ENCODE results near the gene PHLDA2.

The PHLDA2 gene

GRCh38 chr11:2928605-2929530 lies at the start of gene PHLDA2:
Gene PHLDA2 (minus strand): TSS chr11:2929420. CDS start chr11:2929364, 56 bp downstream.
- Histone ChIP-seq H3K4me3 (ENCODE audit: low read depth, low read length) (peak within 1 kb of the TSS; percentile 84), H3K9ac (ENCODE audit: low read length) (peak within 1 kb of the TSS; percentile 81), H3K27me3 (ENCODE audit: control insufficient read depth, insufficient read depth, low read length) (peaks cover 32% of the 10 kb centered on the region), H3K4me1 (ENCODE audit: control insufficient read depth, insufficient read depth, low read length) (peaks cover 29% of the 10 kb centered on the region), H3K9me3 (ENCODE audit: control insufficient read depth, insufficient read depth, low read depth, low read length) (no peaks in the 10 kb centered on the region), H3K36me3 (ENCODE audit: control insufficient read depth, insufficient read depth, low read length) (no peaks in the 10 kb centered on the region), H3K27ac (ENCODE audit: low read depth, low read length) (peak within 1 kb of the TSS; percentile 42; the same call in 1 of the 2 replicates)

GRCh38 chr11:2977113-2977512 lies 47.9 kb upstream of the PHLDA2 start:
- Histone ChIP-seq H3K4me3 (ENCODE audit: low read depth, low read length) (no peak overlapping the region), H3K4me1 (ENCODE audit: control insufficient read depth, insufficient read depth, low read length) (peaks cover 4% of the 10 kb centered on the region), H3K27ac (ENCODE audit: low read depth, low read length) (no peak overlapping the region), H3K36me3 (ENCODE audit: control insufficient read depth, insufficient read depth, low read length) (peaks cover 84% of the 10 kb centered on the region), H3K9me3 (ENCODE audit: control insufficient read depth, insufficient read depth, low read depth, low read length) (no peaks in the 10 kb centered on the region), H3K27me3 (ENCODE audit: control insufficient read depth, insufficient read depth, low read length) (no peaks in the 10 kb centered on the region), H3K9ac (ENCODE audit: low read length) (no peak overlapping the region)

GRCh38 chr11:2976294-2977063 lies 47.3 kb upstream of the PHLDA2 start:
- no peak overlapping the region for H3K4me3 ChIP-seq (ENCODE audit: low read depth, low read length)
- no peaks in the 10 kb centered on the region for H3K27me3 ChIP-seq (ENCODE audit: control insufficient read depth, insufficient read depth, low read length)
- H3K9ac ChIP-seq (ENCODE audit: low read length), result no peak overlapping the region
- no peaks in the 10 kb centered on the region for H3K9me3 ChIP-seq (ENCODE audit: control insufficient read depth, insufficient read depth, low read depth, low read length)
- no peaks in the 10 kb centered on the region for H3K4me1 ChIP-seq (ENCODE audit: control insufficient read depth, insufficient read depth, low read length)
- no peak overlapping the region for H3K27ac ChIP-seq (ENCODE audit: low read depth, low read length)
- H3K36me3 ChIP-seq (ENCODE audit: control insufficient read depth, insufficient read depth, low read length), result peaks cover 88% of the 10 kb centered on the region

- Histone ChIP-seq H3K4me1 (ENCODE audit: control insufficient read depth, insufficient read depth, low read length) (no peaks in the 10 kb centered on the region), H3K27ac (ENCODE audit: low read depth, low read length) (no peak overlapping the region), H3K9me3 (ENCODE audit: control insufficient read depth, insufficient read depth, low read depth, low read length) (no peaks in the 10 kb centered on the region), H3K4me3 (ENCODE audit: low read depth, low read length) (no peak overlapping the region), H3K27me3 (ENCODE audit: control insufficient read depth, insufficient read depth, low read length) (no peaks in the 10 kb centered on the region), H3K9ac (ENCODE audit: low read length) (no peak overlapping the region), H3K36me3 (ENCODE audit: control insufficient read depth, insufficient read depth, low read length) (peaks cover 96% of the 10 kb centered on the region)
Measured at GRCh38 chr11:2975594-2975993, 46.4 kb upstream of the PHLDA2 start.

GRCh38 chr11:2974272-2974671 lies 45.1 kb upstream of the PHLDA2 start:
- no peaks in the 10 kb centered on the region for H3K4me1 ChIP-seq (ENCODE audit: control insufficient read depth, insufficient read depth, low read length)
- H3K27ac ChIP-seq (ENCODE audit: low read depth, low read length), result no peak overlapping the region
- no peaks in the 10 kb centered on the region for H3K9me3 ChIP-seq (ENCODE audit: control insufficient read depth, insufficient read depth, low read depth, low read length)
- no peaks in the 10 kb centered on the region for H3K27me3 ChIP-seq (ENCODE audit: control insufficient read depth, insufficient read depth, low read length)
- H3K36me3 ChIP-seq (ENCODE audit: control insufficient read depth, insufficient read depth, low read length), result peaks cover 99% of the 10 kb centered on the region
- no peak overlapping the region for H3K4me3 ChIP-seq (ENCODE audit: low read depth, low read length)
- no peak overlapping the region for H3K9ac ChIP-seq (ENCODE audit: low read length)

GRCh38 chr11:2968341-2968900 lies 39.2 kb upstream of the PHLDA2 start:
- H3K27me3 ChIP-seq (ENCODE audit: control insufficient read depth, insufficient read depth, low read length), result no peaks in the 10 kb centered on the region
- H3K27ac ChIP-seq (ENCODE audit: low read depth, low read length), result no peak overlapping the region
- H3K4me1 ChIP-seq (ENCODE audit: control insufficient read depth, insufficient read depth, low read length), result no peaks in the 10 kb centered on the region
- no peaks in the 10 kb centered on the region for H3K9me3 ChIP-seq (ENCODE audit: control insufficient read depth, insufficient read depth, low read depth, low read length)
- no peak overlapping the region for H3K9ac ChIP-seq (ENCODE audit: low read length)
- peaks cover 97% of the 10 kb centered on the region for H3K36me3 ChIP-seq (ENCODE audit: control insufficient read depth, insufficient read depth, low read length)
- no peak overlapping the region for H3K4me3 ChIP-seq (ENCODE audit: low read depth, low read length)

- H3K27me3 ChIP-seq (ENCODE audit: control insufficient read depth, insufficient read depth, low read length), result no peaks in the 10 kb centered on the region
- H3K4me1 ChIP-seq (ENCODE audit: control insufficient read depth, insufficient read depth, low read length), result peaks cover 16% of the 10 kb centered on the region
- no peak overlapping the region for H3K4me3 ChIP-seq (ENCODE audit: low read depth, low read length)
- peaks cover 88% of the 10 kb centered on the region for H3K36me3 ChIP-seq (ENCODE audit: control insufficient read depth, insufficient read depth, low read length)
- no peaks in the 10 kb centered on the region for H3K9me3 ChIP-seq (ENCODE audit: control insufficient read depth, insufficient read depth, low read depth, low read length)
- H3K27ac ChIP-seq (ENCODE audit: low read depth, low read length), result no peak overlapping the region
- H3K9ac ChIP-seq (ENCODE audit: low read length), result no peak overlapping the region
Measured at GRCh38 chr11:2964782-2965181, 35.6 kb upstream of the PHLDA2 start.

GRCh38 chr11:2963761-2964160 lies 34.5 kb upstream of the PHLDA2 start:
- Histone ChIP-seq H3K27me3 (ENCODE audit: control insufficient read depth, insufficient read depth, low read length) (no peaks in the 10 kb centered on the region), H3K36me3 (ENCODE audit: control insufficient read depth, insufficient read depth, low read length) (peaks cover 88% of the 10 kb centered on the region), H3K4me3 (ENCODE audit: low read depth, low read length) (no peak overlapping the region), H3K9me3 (ENCODE audit: control insufficient read depth, insufficient read depth, low read depth, low read length) (no peaks in the 10 kb centered on the region), H3K4me1 (ENCODE audit: control insufficient read depth, insufficient read depth, low read length) (peaks cover 16% of the 10 kb centered on the region), H3K27ac (ENCODE audit: low read depth, low read length) (no peak overlapping the region), H3K9ac (ENCODE audit: low read length) (no peak overlapping the region)

GRCh38 chr11:2963112-2963754 lies 34.0 kb upstream of the PHLDA2 start:
- H3K4me1 ChIP-seq (ENCODE audit: control insufficient read depth, insufficient read depth, low read length), result peaks cover 16% of the 10 kb centered on the region
- no peak overlapping the region for H3K27ac ChIP-seq (ENCODE audit: low read depth, low read length)
- peaks cover 88% of the 10 kb centered on the region for H3K36me3 ChIP-seq (ENCODE audit: control insufficient read depth, insufficient read depth, low read length)
- no peak overlapping the region for H3K4me3 ChIP-seq (ENCODE audit: low read depth, low read length)
- H3K9ac ChIP-seq (ENCODE audit: low read length), result no peak overlapping the region
- no peaks in the 10 kb centered on the region for H3K9me3 ChIP-seq (ENCODE audit: control insufficient read depth, insufficient read depth, low read depth, low read length)
- H3K27me3 ChIP-seq (ENCODE audit: control insufficient read depth, insufficient read depth, low read length), result no peaks in the 10 kb centered on the region

- Histone ChIP-seq H3K4me1 (ENCODE audit: control insufficient read depth, insufficient read depth, low read length) (peaks cover 20% of the 10 kb centered on the region), H3K9me3 (ENCODE audit: control insufficient read depth, insufficient read depth, low read depth, low read length) (no peaks in the 10 kb centered on the region), H3K27me3 (ENCODE audit: control insufficient read depth, insufficient read depth, low read length) (no peaks in the 10 kb centered on the region), H3K36me3 (ENCODE audit: control insufficient read depth, insufficient read depth, low read length) (peaks cover 90% of the 10 kb centered on the region), H3K27ac (ENCODE audit: low read depth, low read length) (no peak overlapping the region), H3K4me3 (ENCODE audit: low read depth, low read length) (no peak overlapping the region), H3K9ac (ENCODE audit: low read length) (no peak overlapping the region)
Measured at GRCh38 chr11:2961080-2961479, 31.9 kb upstream of the PHLDA2 start.
